Ascending aorta (tissue), 2 donors: ENCODE data around the gene CARNS1. TPM values are rescaled to one million over a fixed set of nuclear protein-coding genes. Genes with fewer than 3 reads are reported as not detected.

Experiments used
- DNase-seq, 2 donors: peaks; one replicate each; pipeline ENCODE4 v3.0.0-alpha.2; 2019; ENCODE audit warnings: low spot score in 2 of 2
- H3K27ac ChIP-seq, 2 donors: fragments of 200-600 bp; sonication (generic); one replicate each; pipeline ENCODE4 v1.5.1; 2016 to 2017; ENCODE audit warnings: mild to moderate bottlenecking in 1 of 2
- H3K27me3 ChIP-seq: fragments of 200-600 bp; sonication (generic); one replicate; pipeline ENCODE4 v1.5.1; 2017
- H3K36me3 ChIP-seq, 2 donors: fragments of 200-600 bp; sonication (generic); one replicate each; pipeline ENCODE4 v1.5.1; 2016
- H3K4me1 ChIP-seq, 2 donors: fragments of 200-600 bp; sonication (generic); one replicate each; pipeline ENCODE4 v1.5.1; 2016 to 2017; ENCODE audit warnings: mild to moderate bottlenecking in 1 of 2
- H3K4me3 ChIP-seq, 2 donors: fragments of 200-600 bp; sonication (generic); one replicate each; pipeline ENCODE4 v1.5.1; 2016 to 2017; ENCODE audit warnings: mild to moderate bottlenecking in 1 of 2
- H3K9me3 ChIP-seq, 2 donors: fragments of 200-600 bp; sonication (generic); one replicate each; pipeline ENCODE4 v1.5.1; 2016
- intact Hi-C: fragments of 100-400 bp; cut with DNase I; formaldehyde crosslinking; loops from one replicate; pipeline ENCODE4 v1.15.1; 2023
- total RNA-seq: library from RNA; depleted of rRNA; stranded (reverse); fragments of >200 nt; gene quantifications from one replicate; pipeline ENCODE4 v1.1.0, GENCODE V29; 2016
- TF ChIP-seq, protein P1 (sequence below), 3 experiments: fragments of 200-600 bp in 2 of 3; fragments of 450-650 bp in 1 of 3; sonication (generic) in 2 of 3; IDR thresholded peaks; one replicate each; pipeline ENCODE4 v1.5.1; 2016 to 2019; ENCODE audit warnings: antibody characterized with exemption in 3 of 3, mild to moderate bottlenecking in 1 of 3, moderate library complexity in 1 of 3

The CARNS1 gene
- total RNA-seq, 1 donor from 2014 or later, result 6.0 TPM

DNA sequence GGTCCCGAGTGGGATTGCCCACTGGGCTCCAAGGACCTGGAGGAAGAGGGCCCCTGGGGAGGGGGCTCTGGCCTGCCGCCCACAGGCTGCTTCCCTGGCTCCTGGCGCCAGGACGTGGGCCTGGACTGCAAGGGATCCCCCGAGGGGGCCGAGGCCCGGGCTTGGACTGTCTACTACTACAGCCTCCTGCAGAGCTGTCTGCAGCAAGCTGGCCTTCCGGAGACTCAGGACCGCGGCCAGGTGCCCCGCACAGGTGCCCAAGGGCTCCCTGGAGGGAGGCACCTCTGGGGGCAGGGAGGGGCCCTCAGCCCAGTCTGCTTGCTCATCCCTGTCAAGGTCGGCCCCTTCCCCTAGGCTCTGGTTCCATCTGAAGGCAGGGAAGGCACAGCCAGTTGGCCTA lies 1.9 kb downstream of the CARNS1 start:
- Histone ChIP-seq H3K36me3 (no peaks in the 10 kb centered on the region), H3K27ac (peak overlapping the region; percentile 90 to 98), H3K4me3 (no peak overlapping the region), H3K9me3 (no peaks in the 10 kb centered on the region), H3K4me1 (peaks cover 9 to 52% of the 10 kb centered on the region in 2 donors), H3K27me3 (no peaks in the 10 kb centered on the region)
- DNase-seq, result no peak
- TF ChIP-seq, protein P1, sequence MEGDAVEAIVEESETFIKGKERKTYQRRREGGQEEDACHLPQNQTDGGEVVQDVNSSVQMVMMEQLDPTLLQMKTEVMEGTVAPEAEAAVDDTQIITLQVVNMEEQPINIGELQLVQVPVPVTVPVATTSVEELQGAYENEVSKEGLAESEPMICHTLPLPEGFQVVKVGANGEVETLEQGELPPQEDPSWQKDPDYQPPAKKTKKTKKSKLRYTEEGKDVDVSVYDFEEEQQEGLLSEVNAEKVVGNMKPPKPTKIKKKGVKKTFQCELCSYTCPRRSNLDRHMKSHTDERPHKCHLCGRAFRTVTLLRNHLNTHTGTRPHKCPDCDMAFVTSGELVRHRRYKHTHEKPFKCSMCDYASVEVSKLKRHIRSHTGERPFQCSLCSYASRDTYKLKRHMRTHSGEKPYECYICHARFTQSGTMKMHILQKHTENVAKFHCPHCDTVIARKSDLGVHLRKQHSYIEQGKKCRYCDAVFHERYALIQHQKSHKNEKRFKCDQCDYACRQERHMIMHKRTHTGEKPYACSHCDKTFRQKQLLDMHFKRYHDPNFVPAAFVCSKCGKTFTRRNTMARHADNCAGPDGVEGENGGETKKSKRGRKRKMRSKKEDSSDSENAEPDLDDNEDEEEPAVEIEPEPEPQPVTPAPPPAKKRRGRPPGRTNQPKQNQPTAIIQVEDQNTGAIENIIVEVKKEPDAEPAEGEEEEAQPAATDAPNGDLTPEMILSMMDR (IDR thresholded peaks at IDR 0.05), result no peak
- intact Hi-C loops, result no loop called here

DNA sequence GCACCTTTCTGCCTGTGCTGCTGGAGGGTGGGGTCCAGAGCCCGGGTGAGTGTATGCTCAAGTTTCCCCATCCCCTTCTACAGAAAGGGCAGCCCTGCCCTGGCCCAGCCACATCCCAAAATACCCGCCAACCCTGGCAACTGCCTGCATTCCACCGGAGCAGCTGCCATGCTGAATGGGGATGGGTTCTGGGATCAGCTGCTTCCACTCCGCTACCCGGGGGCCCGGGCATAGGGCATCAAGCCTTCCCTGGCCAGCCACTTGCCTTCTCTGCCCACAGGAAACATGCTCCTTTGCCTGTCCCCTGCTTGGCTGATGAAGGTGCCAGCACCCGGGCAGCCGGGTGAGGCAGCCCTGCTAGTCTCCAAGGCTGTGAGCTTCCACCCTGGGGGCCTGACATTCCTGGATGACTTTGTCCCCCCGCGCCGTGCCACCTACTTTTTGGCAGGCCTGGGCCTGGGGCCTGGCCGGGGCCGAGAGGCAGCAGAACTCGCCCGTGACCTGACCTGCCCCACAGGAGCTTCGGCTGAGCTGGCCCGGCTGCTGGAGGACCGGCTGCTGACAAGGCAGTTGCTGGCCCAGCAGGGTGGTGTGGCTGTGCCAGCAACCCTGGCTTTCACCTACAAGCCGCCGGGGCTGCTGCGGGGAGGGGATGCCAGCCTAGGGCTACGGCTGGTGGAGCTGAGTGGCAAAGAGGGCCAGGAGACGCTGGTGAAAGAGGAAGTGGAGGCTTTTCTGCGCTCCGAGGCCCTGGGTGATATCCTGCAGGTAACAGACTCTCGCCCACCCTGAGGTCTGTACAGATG lies 3.2 kb downstream of the CARNS1 start:
- intact Hi-C loops, result no loop called here
- Histone ChIP-seq H3K4me3 (peak overlapping the region; percentile 9 to 27), H3K27me3 (no peaks in the 10 kb centered on the region), H3K36me3 (no peaks in the 10 kb centered on the region), H3K9me3 (no peaks in the 10 kb centered on the region), H3K27ac (peak overlapping the region; percentile 90 to 98), H3K4me1 (peaks cover 9 to 52% of the 10 kb centered on the region in 2 donors)
- TF ChIP-seq, protein P1 (IDR thresholded peaks at IDR 0.05), result no peak
- DNase-seq, result no peak

DNA sequence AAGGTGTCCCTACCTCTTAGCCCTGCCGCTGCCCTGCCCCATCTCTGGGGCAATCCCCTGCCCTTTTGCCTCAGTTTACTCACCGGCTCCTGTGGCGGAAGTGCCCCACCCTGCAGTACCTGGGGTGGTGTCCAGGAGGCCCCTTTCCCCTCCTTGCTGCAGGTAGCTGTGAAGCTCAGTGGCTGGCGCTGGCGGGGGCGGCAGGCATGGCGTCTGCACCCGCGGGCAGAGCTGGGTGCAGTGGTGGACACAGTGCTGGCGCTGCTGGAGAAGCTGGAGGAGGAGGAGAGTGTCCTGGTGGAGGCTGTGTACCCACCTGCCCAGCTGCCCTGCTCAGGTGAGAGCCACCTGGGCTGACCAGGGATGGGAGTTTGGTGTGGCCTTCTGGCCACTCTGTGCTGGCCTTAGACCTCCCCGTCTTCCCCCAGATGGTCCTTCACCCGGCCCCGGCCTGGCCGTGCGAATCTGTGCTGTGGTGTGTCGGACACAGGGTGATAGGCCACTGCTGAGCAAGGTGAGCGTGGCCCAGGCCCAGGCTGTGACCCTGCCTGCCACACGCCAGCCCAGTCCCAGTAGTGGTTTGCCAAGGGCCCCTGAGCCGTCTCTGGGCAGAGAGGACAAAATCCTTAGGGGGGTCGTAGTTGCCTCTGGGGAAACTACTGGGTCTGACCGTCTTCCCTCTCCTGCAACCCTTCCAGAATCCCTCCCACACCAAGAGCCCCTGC lies 4.0 kb downstream of the CARNS1 start:
- peaks cover 9 to 52% of the 10 kb centered on the region in 2 donors for H3K4me1 ChIP-seq
- no peaks in the 10 kb centered on the region for H3K36me3 ChIP-seq
- peak overlapping the region; percentile 90 to 98 for H3K27ac ChIP-seq
- no peaks in the 10 kb centered on the region for H3K9me3 ChIP-seq
- intact Hi-C loops, result loop anchor here (2.0 kb wide), 1 partner anchor 17 kb away; no protein-coding TSS in a partner anchor
- no peak for DNase-seq
- TF ChIP-seq, protein P1 (IDR thresholded peaks at IDR 0.05), result no peak
- H3K4me3 ChIP-seq, result no peak overlapping the region
- no peaks in the 10 kb centered on the region for H3K27me3 ChIP-seq

DNA sequence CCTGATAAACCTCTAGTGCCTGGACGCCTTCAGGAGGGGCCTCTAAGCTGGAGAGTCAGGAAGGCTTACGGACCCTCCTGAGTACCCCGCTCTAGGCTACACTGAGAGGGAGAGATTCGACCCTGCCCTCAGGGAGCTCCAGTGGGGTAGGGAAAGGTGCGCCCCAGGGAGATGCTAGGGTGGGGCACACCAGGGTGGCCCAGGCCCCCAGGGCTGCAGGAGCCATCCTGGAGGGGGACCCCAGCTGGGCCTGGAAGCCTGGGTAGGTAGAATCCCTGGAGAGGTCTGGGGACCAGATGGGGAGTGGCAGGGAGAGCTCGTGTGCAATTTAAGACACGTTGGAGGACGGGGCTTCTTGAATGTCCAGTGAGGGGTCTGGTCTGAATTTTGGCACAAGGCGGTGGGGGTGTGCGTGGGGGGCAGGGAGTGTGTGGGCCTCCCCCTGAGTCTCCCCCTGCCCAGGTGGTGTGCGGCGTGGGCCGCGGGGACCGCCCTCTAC lies 4.7 kb downstream of the CARNS1 start:
- H3K4me1 ChIP-seq, result peaks cover 9 to 48% of the 10 kb centered on the region in 2 donors
- TF ChIP-seq, protein P1 (IDR thresholded peaks at IDR 0.05), result no peak

DNA sequence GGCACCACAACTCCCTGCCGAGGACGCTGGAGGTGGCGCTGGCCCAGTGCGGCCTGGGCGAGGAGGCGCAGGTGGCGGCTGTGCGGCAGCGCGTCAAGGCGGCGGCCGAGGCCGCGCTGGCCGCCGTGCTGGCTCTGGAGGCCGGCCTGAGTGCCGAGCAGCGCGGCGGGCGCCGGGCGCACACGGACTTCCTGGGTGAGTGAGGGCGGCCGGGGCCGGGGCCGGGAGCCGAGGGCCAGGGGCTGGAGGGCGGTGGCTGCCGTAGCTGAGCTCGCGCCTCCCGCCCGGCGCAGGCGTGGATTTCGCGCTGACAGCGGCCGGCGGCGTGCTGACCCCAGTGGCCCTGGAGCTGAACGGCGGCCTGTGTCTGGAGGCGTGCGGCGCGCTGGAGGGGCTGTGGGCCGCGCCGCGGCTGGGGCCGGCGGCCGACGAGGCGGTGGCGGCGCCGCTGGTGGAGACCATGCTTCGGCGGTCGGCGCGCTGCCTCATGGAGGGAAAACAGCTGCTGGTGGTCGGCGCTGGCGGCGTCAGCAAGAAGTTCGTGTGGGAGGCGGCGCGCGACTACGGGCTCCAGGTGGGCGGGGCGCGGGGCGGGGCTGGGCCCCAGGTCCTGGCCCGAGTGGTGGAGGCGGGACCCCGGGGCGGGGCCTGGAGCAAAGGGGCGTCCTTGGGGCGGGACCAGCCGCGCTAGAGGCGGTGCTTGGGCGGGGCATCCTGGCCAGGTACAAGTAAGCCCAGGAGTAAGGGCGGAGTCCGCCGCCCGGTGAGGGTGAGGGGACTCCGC lies 5.4 kb downstream of the CARNS1 start:
- Histone ChIP-seq H3K27ac (peak overlapping the region; percentile 90 to 98), H3K9me3 (no peaks in the 10 kb centered on the region), H3K27me3 (no peaks in the 10 kb centered on the region), H3K4me1 (peaks cover 9 to 47% of the 10 kb centered on the region in 2 donors), H3K36me3 (no peaks in the 10 kb centered on the region), H3K4me3 (peak overlapping the region; percentile 75 to 90)
- TF ChIP-seq, protein P1 (IDR thresholded peaks at IDR 0.05), result peak in 1 of 3 experiments; percentile 25
- intact Hi-C loops, result loop anchor here (2.0 kb wide), 1 partner anchor 18 kb away; no protein-coding TSS in a partner anchor
- peak; percentile 82 to 98 for DNase-seq

More for the DNA sequence above, 4.7 kb downstream of the CARNS1 start:
- H3K4me3 ChIP-seq, result peak overlapping the region; percentile 75 to 90
- H3K9me3 ChIP-seq, result no peaks in the 10 kb centered on the region
- intact Hi-C loops, result loop anchor here (2.0 kb wide), 1 partner anchor 17 kb away; no protein-coding TSS in a partner anchor
- DNase-seq, result no peak
- peak overlapping the region; percentile 90 to 98 for H3K27ac ChIP-seq
- H3K27me3 ChIP-seq, result no peaks in the 10 kb centered on the region
- H3K36me3 ChIP-seq, result no peaks in the 10 kb centered on the region
